SK-N-SH treated with all-trans-retinoic acid at 6 μM for 48 hours (cell line): ENCODE results near the gene IGFN1.

Source experiments
- GLIS3 ChIP-seq: fragments of 250-450 bp; sonication (Bioruptor Pico); IDR thresholded peaks from 2 replicates; pipeline ENCODE4 v1.5.0; 2020; ENCODE audit warnings: mild to moderate bottlenecking, moderate library complexity
- POU6F1 ChIP-seq: fragments of 250-450 bp; sonication (Bioruptor Pico); IDR thresholded peaks from 2 replicates; pipeline ENCODE4 v1.8.0; 2021; ENCODE audit warnings: low read depth, mild to moderate bottlenecking, moderate library complexity, borderline replicate concordance
- SNAI2 ChIP-seq: fragments of 250-450 bp; sonication (Bioruptor Pico); IDR thresholded peaks from 2 replicates; pipeline ENCODE4 v1.5.0; 2020; ENCODE audit warnings: mild to moderate bottlenecking, moderate library complexity
- TCF4 ChIP-seq: fragments of 250-450 bp; sonication (Bioruptor Pico); IDR thresholded peaks from 2 replicates; pipeline ENCODE4 v1.8.0; 2021; ENCODE audit warnings: mild to moderate bottlenecking, moderate library complexity, borderline replicate concordance
- TSHZ2 ChIP-seq: fragments of 250-450 bp; sonication (Bioruptor Pico); IDR thresholded peaks from 2 replicates; pipeline ENCODE4 v1.5.0; 2020; ENCODE audit warnings: mild to moderate bottlenecking, moderate library complexity

- TF ChIP-seq TSHZ2 (CRISPR knock-in tag): no peak
- no peak for TF ChIP-seq SNAI2 (CRISPR knock-in tag)
- TF ChIP-seq GLIS3: no peak
- TF ChIP-seq POU6F1 (CRISPR knock-in tag): no peak
- TF ChIP-seq TCF4: no peak
These were observed 58.3 kb downstream of the IGFN1 start for GRCh38 chr1:201248721-201249559.
